NK-92 treated with Interleukin-12 subunit alpha and Interleukin-12 subunit beta, amount 100 ng/mL, for 24 hours (cell line): Measurements from ENCODE around the gene EYA2.

Experiments used
- DNase-seq: peaks from one replicate; lab custom pipeline; 2025; lab: John Stamatoyannopoulos, UW

Gene EYA2

GRCh38 chr20:47141941-47142773 is 247.5 kb downstream of the EYA2 start:
- DNase-seq: no peak

- no peak for DNase-seq
These were observed 248.1 kb downstream of the EYA2 start for GRCh38 chr20:47142774-47143170.

- no peak for DNase-seq
These were observed 249.0 kb downstream of the EYA2 start for GRCh38 chr20:47143657-47144056.

GRCh38 chr20:47144463-47144862 is 249.8 kb downstream of the EYA2 start:
- no peak for DNase-seq

GRCh38 chr20:47146686-47147085 is 252.0 kb downstream of the EYA2 start:
- DNase-seq: no peak

GRCh38 chr20:47148059-47148458 is 253.4 kb downstream of the EYA2 start:
- no peak for DNase-seq

- DNase-seq: no peak
These were observed 255.3 kb downstream of the EYA2 start for GRCh38 chr20:47149939-47150338.

GRCh38 chr20:47150403-47151152 is 255.9 kb downstream of the EYA2 start:
- no peak for DNase-seq

GRCh38 chr20:47152068-47152467 is 257.4 kb downstream of the EYA2 start:
- DNase-seq: no peak

- DNase-seq: no peak
These were observed 259.4 kb downstream of the EYA2 start for GRCh38 chr20:47154089-47154488.

- DNase-seq: no peak
These were observed 261.9 kb downstream of the EYA2 start for GRCh38 chr20:47156301-47157137.

- DNase-seq: no peak
These were observed 264.5 kb downstream of the EYA2 start for GRCh38 chr20:47159166-47159565.

- no peak for DNase-seq
These were observed 265.6 kb downstream of the EYA2 start for GRCh38 chr20:47160240-47160639.

- DNase-seq: no peak
These were observed 266.3 kb downstream of the EYA2 start for GRCh38 chr20:47160992-47161391.

- DNase-seq: no peak
These were observed 266.8 kb downstream of the EYA2 start for GRCh38 chr20:47161411-47161810.

- DNase-seq: no peak
These were observed 269.5 kb downstream of the EYA2 start for GRCh38 chr20:47164140-47164539.

GRCh38 chr20:47165376-47165865 is 270.8 kb downstream of the EYA2 start:
- DNase-seq: no peak

GRCh38 chr20:47167846-47168245 is 273.2 kb downstream of the EYA2 start:
- DNase-seq: no peak

GRCh38 chr20:47172579-47172978 is 277.9 kb downstream of the EYA2 start:
- DNase-seq: no peak

- no peak for DNase-seq
These were observed 279.1 kb downstream of the EYA2 start for GRCh38 chr20:47173596-47174216.

GRCh38 chr20:47174456-47175243 is 280.0 kb downstream of the EYA2 start:
- no peak for DNase-seq
